ENCODE data around the gene NBAS.
"Not testable (repeated sequence)": the region's sequence is repeated elsewhere in the genome, so short reads cannot be mapped to it uniquely, and the experiment has no call there.

The NBAS gene

DNA sequence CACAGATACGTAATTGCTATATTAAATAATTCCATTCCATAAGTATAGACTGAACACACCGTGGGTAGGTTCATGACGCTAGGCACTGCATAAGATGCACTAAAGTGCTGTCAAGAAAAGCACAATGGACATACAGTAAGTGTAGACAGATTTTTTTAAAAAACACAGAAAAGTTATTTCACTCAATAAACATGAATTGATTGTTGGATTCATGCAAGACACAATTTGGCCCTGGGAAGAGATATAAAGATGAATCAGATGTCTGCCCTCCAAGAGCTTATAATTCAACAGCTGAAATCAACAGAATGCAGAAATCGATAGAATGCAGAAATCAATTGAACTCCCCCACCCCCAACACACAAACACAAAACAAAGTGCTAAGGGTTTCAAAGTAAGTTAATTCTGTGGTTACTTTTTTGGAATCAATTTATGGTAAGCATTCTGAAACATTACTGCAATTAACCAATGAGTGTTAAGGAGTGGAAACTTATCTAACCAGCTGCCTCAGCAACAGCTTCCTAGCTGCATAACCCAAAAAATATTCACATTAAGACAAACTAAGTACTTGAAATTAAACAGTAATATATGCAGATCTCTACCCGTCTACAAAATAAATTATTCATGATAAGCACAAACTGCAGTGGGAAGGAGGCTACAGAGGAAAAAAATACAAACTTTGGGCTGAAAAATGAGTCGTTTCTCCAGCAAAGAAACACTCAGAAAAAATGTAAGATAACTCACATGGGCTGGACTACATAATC lies 1.6 kb downstream of the NBAS start:
- DNase-seq (ENCODE audit: low read depth): no peak

DNA sequence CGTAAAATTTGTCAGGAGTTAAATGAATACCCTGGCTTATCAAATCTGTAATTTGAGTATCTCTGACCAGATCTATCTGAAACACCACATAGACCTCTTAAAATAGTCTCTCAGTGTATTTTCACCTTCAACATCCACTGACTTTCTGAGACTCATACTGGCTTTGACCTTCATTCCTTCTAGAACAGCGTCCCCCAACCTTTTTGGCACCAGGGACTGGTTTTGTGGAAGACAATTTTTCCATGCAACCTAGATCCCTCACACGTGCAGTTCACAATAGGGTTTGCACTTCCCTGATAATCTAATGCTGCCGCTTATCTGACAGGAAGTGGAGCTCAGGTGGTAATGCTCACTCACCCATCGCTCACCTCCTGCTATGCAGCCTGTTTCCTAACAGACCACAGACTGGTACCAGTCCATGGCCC lies 3.2 kb downstream of the NBAS start:
- DNase-seq (ENCODE audit: low read depth): no peak

DNA sequence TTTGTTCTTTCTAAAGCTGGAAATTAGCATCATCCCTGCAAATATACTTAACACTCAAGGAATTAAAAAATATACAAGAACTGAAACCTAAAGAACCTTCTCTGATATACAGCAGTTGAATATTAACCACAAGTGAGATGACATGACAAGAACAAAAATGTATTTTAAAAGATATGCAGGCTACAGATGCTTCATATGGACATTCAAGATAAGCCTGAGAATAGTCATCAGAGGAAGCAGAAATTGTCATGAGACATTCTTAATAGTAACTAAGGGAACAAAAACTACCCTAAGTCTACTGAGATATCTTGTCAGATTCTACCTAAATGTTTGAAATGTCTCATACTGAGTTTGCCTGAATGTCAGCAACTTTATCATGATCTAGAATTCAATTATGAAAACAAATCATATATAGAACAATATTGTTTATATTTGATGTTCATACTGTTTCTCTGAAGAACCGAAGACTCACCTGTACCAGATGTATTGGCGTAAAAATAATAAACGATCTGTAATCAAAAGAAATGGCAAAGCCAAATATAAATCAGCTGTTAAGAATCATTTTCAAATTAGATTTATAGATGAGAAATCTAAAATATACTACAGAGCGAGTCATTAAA lies 4.7 kb downstream of the NBAS start:
- no peak for DNase-seq (ENCODE audit: low read depth)

DNA sequence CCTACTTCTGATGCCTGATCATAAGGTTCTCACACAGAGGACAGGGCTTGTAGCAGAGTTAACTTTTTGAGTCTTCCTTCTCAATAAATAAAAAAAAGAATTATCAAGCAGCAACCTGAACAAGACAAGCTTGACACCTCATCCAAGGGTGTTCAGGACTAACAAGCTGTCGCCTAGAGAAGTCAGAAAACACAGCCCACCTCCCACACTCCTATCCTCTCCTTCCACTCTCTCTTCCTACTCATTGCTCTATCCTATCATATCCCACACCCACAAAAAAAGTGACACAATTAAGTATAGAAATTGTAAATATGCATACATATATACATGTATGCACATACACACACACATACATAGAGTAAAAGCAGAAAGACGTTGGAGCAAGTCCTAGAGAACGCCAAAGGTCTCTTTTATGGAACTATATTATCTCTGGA lies 5.4 kb downstream of the NBAS start:
- DNase-seq (ENCODE audit: low read depth): no peak

DNA sequence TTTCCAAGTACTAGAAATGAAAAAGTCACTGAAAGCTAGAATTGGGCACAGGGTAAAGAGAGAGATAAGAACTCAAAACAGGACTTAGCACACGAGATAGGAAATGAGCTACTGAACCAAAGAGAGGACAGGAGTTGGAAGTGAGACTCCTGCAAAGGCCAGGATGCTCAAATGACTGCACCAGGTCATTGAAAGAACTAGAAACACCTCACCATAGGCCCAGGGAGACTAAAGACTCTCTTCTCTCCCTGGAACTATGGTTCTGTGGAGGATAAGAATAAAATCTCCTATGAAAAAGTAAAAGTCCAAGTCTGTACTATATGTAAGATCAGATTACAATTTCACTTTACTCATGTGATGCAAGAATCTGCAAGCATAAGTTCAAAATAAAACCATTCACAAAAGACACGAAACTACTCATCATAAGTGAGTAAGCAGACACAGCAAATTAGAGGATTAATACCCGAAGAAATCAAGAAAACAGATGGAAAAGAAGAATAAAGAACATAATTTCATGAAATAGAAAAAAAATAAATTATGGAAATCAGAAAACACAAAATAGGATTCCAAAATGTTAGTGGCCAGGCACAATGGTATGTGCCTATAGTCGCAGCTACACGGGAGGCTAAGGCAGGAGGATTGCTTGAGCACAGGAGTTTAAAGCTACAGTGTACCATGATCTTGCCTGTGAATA lies 6.5 kb downstream of the NBAS start:
- DNase-seq (ENCODE audit: low read depth): no peak

DNA sequence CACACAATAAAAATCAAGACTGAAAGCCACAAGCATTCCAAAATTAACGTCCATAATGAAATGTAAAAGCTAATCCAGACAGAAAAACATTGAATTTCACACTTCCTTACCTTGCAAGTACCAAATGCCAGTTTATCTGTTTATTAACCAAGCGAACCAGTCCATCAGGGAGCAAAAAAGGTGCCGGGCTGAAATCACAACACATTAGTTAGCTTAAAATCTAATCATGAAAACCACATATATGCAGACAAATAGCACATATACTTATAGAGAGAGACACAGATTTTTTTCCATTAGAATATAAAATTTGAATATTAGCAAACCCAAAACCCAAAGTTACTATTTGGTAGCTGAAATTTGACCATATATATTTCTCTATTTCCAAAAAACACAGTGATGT lies 7.2 kb downstream of the NBAS start:
- no peak for DNase-seq (ENCODE audit: low read depth)

DNA sequence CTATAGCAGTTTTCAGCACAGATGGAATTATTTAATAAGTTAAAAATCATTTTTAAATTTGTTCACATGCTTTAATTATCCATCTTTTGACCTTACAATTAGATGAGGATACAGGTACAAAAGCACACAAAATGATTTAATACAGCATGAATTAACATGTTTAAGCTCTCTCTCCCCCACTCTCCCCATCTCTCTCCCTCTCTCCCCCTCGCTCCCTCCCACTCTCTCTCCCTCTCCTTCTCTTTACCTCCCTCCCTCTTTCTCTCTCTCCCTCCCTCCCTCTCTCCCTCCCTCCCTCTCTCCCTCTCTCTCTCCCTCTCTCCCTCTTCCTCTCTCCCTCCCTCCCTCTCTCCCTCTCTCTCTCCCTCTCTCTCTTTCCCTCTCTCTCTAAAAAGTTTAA lies 7.6 kb downstream of the NBAS start:
- DNase-seq (ENCODE audit: low read depth): no peak

DNA sequence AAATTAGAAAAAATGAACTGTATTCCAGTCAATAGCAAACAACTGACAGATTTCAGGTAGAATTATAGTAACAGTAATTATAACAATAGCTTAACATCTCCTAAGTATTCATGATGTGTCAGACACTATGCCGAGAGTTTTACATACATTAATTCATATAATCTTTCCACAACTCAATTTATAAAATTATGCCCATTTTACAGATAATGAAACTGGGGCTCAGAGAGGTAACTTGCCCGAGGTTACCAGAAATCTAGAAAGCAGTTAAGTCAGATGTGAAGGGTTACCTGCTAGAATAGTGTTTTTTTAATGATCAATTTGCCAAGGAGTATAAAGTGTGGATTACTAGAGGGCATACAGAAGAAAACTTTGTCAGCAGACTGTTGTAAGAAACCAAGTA lies 12.2 kb downstream of the NBAS start:
- DNase-seq (ENCODE audit: low read depth): no peak

DNA sequence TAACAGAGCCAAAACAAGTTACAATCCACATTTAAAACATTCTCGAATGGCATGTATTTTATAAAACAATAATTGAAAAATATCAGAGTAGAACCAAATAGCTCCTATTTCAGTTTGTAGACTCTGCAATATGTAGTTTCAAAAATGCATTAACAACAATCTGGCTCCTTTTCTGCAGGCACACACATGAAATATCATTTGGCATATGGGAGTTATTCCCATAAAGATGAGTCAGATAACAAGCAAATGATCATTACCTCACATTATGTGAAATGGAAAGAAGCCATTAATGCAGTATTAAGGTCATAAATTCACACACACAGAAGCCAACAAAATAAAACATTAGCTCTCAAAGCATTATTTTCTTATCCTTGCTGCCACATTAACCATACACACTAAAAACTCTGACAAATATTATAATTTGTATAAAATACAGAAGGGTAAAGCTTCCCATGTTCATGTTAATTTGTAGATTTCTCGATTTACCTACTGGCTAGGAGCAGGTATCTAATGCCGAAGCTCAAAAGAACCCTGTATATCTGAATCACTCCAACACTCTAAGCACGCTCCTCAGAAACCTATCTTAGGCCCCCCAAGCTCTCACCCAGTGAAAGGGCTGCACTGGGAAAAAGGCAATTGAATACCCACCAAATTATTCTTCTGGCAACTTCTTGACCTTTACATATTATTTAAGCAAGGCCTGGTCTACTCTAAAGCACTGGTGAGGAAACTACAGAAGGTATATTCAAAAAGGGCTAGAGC lies 13.8 kb downstream of the NBAS start:
- no peak for DNase-seq (ENCODE audit: low read depth)

DNA sequence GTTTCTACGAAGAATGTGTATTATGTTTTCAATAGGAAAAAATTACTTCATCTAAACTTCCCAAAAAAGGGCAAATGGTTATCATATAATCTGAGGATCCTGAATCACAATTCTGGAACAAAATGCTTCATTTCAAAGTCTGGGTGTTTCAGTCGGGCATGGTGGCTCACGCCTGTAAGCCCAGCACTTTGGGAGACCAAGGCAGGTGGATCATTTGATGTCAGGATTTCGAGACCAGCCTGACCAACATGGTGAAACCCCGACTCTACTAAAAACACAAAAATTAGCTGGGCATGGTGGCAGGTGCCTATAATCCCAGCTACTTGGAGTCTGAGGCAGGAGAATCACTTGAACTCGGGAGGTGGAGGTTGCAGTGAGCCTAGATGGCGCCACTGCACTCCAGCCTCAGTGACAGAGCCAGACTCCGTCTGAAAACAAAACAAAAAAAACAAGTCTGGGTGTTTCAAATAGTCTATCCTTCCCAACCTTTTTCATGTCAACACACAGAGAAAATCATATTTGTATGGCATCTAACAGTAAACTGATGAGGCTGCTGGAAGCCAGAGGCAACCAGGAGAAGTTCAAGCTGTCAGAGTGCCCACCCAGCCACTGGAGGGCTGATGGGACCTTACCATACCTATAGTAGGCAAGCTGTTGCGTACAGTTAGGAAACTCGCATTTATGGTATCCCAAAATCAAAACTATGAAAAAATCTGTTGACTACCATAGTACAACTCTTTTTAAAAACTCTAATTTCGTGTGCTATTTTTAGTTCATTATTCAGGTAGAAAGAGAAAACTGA lies 14.6 kb downstream of the NBAS start:
- no peak for DNase-seq (ENCODE audit: low read depth)

DNA sequence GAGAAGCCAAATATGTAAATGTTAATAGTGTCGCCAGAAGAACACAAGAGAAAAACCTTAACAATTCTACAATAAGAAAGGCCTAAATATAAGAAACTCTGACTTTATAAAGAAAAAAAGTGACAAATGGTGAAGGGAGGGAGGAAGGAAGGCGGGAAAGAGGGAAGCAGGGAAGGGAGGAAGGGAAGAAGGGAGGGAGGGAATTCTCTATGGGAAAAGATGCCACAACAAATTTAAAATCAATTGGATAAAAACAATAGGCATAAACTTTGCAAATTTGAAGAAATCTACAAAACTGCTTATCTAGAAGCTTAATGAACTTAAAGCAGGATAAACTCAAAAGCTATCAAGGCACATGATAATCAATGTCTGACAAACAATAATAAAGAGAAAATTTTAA lies 16.9 kb downstream of the NBAS start:
- DNase-seq (ENCODE audit: low read depth): no peak

DNA sequence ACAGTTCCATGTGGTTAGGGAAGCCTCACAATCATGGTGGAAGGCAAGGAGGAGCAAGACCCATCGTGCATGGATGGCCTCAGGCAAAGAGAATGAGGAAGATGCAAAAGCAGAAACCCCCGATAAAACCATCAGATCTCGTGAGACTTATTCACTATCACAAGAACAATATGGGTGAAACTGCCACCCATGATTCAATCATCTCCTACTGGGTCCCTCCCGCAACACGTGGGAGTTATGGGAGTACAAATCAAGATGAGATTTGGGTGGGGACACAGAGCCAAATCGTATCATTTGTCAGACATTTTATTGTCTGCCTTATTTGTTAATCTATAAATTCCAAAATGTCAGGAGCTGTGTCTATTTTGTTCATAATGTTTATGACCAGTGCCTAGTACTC lies 17.6 kb downstream of the NBAS start:
- DNase-seq (ENCODE audit: low read depth): no peak

DNA sequence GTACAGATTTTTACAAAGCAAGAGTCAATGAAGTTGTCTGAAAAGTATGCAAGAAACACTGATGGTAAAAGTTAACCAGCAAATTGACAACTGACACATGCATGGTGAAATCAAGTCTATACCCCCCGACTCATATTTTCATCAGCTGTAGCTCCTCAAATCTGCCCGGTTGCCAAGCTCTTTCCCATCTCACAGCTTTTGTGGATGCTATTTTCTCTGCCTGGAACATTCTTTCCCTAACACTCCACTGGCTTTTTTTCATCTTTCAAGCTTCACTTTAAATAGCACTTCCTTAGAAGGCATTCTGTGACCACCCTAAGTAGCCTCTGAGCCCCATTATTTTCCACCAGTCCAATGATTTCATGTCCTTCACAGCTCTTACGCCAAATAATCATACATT lies 18.1 kb downstream of the NBAS start:
- DNase-seq (ENCODE audit: low read depth): no peak

DNA sequence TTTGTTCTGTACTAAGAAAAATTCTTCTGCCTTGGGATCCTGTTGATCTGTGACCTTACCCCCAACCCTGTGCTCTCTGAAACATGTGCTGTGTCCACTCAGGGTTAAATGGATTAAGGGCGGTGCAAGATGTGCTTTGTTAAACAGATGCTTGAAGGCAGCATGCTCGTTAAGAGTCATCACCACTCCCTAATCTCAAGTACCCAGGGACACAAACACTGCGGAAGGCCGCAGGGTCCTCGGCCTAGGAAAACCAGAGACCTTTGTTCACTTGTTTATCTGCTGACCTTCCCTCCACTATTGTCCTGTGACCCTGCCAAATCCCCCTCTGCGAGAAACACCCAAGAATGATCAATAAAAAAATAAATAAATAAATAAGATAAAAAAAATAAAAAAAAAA lies 18.9 kb downstream of the NBAS start:
- DNase-seq (ENCODE audit: low read depth): not testable (repeated sequence)

DNA sequence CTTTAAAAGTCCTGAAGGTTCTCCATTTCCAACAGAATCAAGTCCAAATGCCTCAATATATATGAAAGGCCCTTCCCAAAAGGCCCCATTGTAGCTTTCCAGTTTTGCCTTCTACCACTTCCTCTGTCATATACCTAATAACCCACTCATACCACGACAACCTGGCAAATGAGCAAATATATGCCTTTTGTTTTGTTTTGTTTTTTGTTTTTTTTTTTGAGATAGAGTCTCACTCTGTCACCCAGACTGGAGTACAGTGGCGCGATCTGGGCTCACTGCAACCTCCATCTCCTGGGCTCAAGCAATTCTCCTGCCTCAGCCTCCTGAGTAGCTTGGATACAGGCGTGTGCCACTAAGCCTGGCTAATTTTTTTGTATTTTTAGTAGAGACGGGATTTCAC lies 20.6 kb downstream of the NBAS start:
- DNase-seq (ENCODE audit: low read depth): not testable (repeated sequence)

DNA sequence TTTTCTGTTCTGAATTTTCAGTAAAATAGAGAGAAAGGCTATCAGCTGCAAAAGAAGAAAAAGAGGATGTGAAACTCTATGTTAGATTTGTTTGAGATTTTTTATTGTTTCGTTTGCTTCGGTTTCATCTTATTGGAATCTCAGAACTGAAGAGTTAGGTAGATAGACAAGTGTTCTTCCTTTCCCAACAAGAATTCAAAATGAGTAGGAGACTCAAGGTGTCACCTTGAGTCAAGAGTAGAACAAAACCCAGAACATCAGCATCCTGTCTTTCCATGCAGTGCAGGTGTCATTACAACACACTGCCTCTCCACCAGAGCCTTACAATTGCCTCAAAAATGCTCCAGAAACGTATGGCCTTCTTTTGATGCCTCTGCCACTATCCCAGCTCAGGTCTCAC lies 21.1 kb downstream of the NBAS start:
- no peak for DNase-seq (ENCODE audit: low read depth)

DNA sequence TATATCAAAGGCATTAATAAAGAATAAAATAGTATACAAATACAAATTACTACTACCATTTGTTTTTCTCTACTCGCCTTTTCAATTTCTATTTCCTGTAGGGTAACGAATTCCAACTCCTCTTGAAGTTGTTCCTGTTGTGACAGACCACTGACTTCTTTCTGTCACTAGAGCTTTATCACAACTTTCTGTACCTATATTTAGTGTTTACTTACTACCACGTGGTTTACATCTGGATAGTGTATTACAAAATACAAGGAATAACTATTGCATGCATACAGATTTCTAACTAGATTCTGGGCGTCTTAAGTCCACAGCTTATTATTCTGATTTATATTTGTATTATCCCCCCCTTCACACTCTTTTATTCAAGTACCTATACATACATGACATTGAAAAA lies 22.3 kb downstream of the NBAS start:
- DNase-seq (ENCODE audit: low read depth): no peak

DNA sequence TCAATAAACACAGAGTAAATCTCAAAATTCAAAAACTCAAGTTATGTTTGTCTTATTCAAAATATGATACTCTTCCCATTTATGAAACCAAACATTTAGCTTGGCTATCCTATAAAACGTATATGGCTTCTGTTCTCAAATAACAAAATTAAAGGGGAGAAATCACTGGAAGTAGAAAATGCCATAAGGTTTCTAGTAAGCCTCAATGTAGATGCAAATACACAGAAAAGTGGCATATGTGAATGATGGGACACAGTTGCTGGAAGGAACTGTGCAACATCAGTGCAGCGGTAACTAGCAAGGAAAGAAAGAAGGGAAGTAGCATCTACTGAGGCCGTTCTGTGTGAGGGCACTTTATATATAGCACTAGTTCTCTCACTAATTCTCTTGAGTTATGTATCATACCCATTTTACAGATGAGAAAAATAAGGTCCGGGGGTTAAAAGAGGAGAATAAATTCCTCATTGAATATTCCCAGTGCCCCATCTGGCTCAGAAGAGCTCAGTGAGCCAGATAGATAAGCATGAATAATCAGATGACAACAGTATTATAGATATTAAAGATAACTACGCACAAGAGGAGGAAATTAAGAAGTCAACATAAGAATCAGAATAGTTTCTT lies 27.2 kb downstream of the NBAS start:
- DNase-seq (ENCODE audit: low read depth): no peak

DNA sequence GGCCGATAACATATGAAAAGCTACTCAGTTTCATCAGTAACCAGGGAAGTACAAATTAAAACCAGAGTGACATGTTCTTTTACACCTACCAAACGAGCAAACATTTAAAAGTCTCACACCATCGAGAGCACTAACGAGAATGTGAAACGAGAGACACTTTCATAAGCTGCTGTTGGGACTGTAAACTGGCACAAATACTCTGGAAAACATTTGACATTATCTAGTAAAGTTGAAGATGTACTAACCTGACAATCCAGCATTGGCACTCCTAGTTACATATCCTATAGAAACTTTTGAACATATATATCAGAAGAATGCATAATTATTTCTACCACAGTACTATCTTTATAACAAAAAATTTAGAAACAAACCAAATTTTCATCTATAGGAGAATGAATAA lies 28.1 kb downstream of the NBAS start:
- no peak for DNase-seq (ENCODE audit: low read depth)

DNA sequence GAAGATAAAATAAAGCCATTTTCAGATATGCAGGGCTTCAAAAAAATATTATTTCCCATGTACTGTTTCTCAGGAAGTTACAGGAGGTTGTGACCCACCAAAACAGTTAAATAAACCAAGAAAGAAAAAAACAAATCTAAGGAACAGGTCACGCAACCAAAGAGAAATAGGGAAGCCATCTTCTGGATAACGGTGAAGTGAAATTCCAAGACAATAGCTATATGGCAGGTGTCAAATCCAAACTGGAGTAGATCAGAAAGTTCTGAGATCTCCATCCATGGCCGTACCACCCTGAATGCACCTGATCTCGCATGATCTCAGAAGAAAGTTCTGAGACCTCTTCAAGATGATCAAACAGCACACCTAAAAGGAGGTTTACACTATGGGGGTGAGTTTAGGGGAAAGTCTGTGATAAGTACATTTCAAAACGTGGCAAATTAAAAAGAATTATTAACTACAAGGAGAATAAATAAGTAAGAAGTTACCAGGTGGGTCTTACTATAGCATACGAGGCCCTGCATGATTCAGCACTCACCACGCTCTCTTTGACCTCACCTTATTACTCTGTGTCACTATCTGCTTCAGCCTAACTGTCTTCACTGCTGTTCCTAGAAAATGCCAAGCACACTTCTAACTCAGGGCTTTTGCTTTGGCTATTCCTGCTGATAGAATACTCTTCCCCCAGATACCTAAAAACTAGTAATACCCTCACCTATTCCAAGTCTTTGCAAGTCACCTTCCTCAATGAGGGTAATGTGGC lies 29.9 kb downstream of the NBAS start:
- no peak for DNase-seq (ENCODE audit: low read depth)
